Osteocyte (in vitro differentiated cells): ENCODE results near the gene NEK4. TPM values are rescaled to one million over a fixed set of nuclear protein-coding genes. Genes with fewer than 3 reads are reported as not detected.
A peak's percentile ranks its signal among the peaks of the same experiment; 100 is the strongest.

Source experiments
- DNase-seq: peaks from one replicate; pipeline ENCODE4 v3.0.0; 2021; ENCODE audit warnings: mixed read lengths; ENCODE audit not compliant: unreplicated experiment; ENCODE audit errors: extremely low spot score
- H3K27ac Mint-ChIP-seq: one replicate; pipeline ENCODE4 v1.8.0; 2021; ENCODE audit warnings: mild to moderate bottlenecking, mixed read lengths; ENCODE audit not compliant: unreplicated experiment
- H3K27me3 Mint-ChIP-seq: one replicate; pipeline ENCODE4 v1.8.0; 2021; ENCODE audit warnings: mixed read lengths; ENCODE audit not compliant: unreplicated experiment
- H3K36me3 Mint-ChIP-seq: one replicate; pipeline ENCODE4 v1.8.0; 2021; ENCODE audit warnings: mixed read lengths; ENCODE audit not compliant: unreplicated experiment
- H3K4me1 Mint-ChIP-seq: one replicate; pipeline ENCODE4 v1.8.0; 2021; ENCODE audit warnings: mixed read lengths; ENCODE audit not compliant: unreplicated experiment
- H3K4me3 Mint-ChIP-seq: one replicate; pipeline ENCODE4 v1.8.0; 2021; ENCODE audit warnings: mild to moderate bottlenecking, moderate library complexity, mixed read lengths; ENCODE audit not compliant: unreplicated experiment
- H3K9me3 Mint-ChIP-seq: one replicate; pipeline ENCODE4 v1.8.0; 2021; ENCODE audit warnings: mixed read lengths; ENCODE audit not compliant: unreplicated experiment
- total RNA-seq: library from RNA; stranded (reverse); gene quantifications from 2 replicates; pipeline ENCODE4 v1.2.1, GENCODE V29; 2021
- TF ChIP-seq, protein P1 (sequence below): fragments of 200-600 bp; sonication (generic); IDR thresholded peaks from 2 replicates; pipeline ENCODE4 v1.5.0; 2021; ENCODE audit warnings: antibody characterized with exemption, mild to moderate bottlenecking, moderate library complexity

Gene NEK4
- total RNA-seq, 1 donor from 2014 or later: 23.1 TPM

DNA sequence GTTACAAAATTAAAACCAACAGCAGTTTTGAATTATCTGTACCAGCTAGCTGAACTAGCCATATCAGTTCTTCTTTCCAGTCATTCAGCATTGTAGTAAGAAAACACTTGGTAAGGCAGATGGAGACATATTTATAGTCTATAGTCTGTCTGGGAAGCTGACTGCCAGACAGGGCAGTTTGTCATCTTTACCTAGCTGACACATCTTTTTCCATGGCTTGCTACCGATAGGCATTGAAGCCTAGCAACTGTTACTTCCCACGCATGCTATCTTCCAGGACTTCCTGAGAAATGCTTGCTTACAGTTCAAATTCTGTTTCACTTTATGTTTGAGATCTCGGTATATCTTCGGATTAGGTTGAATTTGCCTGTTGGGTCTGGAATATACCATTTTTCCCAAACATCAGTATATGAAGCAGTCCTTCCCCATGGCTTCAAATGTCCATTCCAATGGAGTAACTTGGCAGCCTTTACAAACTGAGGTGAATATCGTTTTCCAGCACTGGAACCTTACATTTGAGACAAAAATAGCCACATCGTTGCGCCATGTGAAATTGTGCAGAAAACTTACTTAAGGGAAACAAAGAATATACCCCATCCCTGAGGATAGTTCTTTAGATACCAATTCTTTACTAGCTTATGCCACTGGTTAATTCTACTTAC is 76.1 kb downstream of the NEK4 start:
- no peaks in the 10 kb centered on the region for H3K4me1 Mint-ChIP-seq
- no peaks in the 10 kb centered on the region for H3K27me3 Mint-ChIP-seq
- DNase-seq: peak; percentile 10
- H3K9me3 Mint-ChIP-seq: no peaks in the 10 kb centered on the region
- H3K36me3 Mint-ChIP-seq: peaks cover 49% of the 10 kb centered on the region
- TF ChIP-seq, protein P1, sequence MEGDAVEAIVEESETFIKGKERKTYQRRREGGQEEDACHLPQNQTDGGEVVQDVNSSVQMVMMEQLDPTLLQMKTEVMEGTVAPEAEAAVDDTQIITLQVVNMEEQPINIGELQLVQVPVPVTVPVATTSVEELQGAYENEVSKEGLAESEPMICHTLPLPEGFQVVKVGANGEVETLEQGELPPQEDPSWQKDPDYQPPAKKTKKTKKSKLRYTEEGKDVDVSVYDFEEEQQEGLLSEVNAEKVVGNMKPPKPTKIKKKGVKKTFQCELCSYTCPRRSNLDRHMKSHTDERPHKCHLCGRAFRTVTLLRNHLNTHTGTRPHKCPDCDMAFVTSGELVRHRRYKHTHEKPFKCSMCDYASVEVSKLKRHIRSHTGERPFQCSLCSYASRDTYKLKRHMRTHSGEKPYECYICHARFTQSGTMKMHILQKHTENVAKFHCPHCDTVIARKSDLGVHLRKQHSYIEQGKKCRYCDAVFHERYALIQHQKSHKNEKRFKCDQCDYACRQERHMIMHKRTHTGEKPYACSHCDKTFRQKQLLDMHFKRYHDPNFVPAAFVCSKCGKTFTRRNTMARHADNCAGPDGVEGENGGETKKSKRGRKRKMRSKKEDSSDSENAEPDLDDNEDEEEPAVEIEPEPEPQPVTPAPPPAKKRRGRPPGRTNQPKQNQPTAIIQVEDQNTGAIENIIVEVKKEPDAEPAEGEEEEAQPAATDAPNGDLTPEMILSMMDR: no peak
- H3K27ac Mint-ChIP-seq: no peak overlapping the region
- H3K4me3 Mint-ChIP-seq: no peak overlapping the region

DNA sequence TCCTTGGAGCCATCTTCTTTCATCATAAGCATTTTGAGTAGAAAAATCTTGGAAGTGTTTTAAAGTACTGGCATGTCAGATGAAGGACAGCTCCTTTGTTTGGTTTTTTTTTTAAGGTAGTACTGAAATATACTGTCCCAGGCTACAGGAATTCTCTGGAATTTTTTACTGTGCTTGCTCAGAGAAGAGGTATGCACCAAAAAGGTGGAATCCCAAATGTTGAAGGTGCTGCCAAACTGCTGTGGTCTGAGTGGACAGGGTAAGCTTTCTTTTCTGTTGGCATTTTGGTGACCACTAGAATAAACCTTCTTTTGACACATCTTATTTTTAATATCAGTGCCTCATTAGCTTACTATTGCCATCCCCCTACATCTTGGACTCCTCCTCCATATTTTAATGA is 77.7 kb downstream of the NEK4 start:
- no peak for DNase-seq
- Mint-ChIP-seq H3K27ac (no peak overlapping the region), H3K4me3 (no peak overlapping the region), H3K27me3 (no peaks in the 10 kb centered on the region), H3K4me1 (no peaks in the 10 kb centered on the region), H3K9me3 (no peaks in the 10 kb centered on the region), H3K36me3 (peaks cover 60% of the 10 kb centered on the region)
- TF ChIP-seq, protein P1: no peak

DNA sequence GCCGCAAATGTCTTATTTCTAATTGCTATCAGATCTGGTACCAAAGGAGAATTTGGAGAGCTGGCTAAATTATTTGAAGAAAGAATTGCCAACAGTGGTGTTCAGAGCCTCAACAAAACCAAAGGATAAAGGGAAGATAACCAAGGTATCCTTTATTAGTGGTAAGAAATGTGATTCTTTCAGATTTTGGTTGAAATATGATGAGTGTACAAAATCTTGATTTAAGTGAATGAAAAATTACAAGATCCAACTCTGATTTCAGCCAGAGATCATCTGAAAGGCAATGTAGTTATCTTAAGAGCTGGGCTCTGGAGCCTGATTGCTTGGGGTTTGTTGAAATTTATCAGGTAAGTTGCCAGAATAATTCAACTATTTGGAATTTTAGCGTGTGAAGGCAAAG is 80.2 kb downstream of the NEK4 start:
- peaks cover 55% of the 10 kb centered on the region for H3K36me3 Mint-ChIP-seq
- no peak for DNase-seq
- peaks cover 11% of the 10 kb centered on the region for H3K4me1 Mint-ChIP-seq
- no peaks in the 10 kb centered on the region for H3K27me3 Mint-ChIP-seq
- H3K27ac Mint-ChIP-seq: no peak overlapping the region
- H3K9me3 Mint-ChIP-seq: no peaks in the 10 kb centered on the region
- TF ChIP-seq, protein P1: no peak
- H3K4me3 Mint-ChIP-seq: no peak overlapping the region

DNA sequence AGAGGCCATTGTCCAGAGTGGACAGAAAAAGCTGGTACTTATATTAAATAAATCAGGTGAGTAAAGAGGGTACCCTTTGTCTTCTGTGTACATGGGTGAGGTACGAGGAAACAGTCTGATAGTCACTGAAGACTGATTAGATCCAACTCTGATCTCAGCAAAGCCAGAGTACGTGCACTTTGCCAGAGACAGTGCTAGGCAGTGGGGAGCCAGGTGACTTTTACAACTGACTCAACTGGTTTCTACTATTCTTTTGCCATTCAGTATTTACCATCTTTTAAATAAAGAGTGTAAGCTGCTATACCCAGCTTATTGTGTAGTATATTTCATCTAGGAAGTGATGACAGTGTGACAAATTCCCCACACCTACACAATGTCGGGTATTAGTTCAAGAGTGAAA is 81.6 kb downstream of the NEK4 start:
- no peaks in the 10 kb centered on the region for H3K9me3 Mint-ChIP-seq
- no peak overlapping the region for H3K4me3 Mint-ChIP-seq
- H3K27ac Mint-ChIP-seq: no peak overlapping the region
- no peak for DNase-seq
- peaks cover 21% of the 10 kb centered on the region for H3K4me1 Mint-ChIP-seq
- H3K36me3 Mint-ChIP-seq: peaks cover 44% of the 10 kb centered on the region
- H3K27me3 Mint-ChIP-seq: no peaks in the 10 kb centered on the region
- TF ChIP-seq, protein P1: no peak

DNA sequence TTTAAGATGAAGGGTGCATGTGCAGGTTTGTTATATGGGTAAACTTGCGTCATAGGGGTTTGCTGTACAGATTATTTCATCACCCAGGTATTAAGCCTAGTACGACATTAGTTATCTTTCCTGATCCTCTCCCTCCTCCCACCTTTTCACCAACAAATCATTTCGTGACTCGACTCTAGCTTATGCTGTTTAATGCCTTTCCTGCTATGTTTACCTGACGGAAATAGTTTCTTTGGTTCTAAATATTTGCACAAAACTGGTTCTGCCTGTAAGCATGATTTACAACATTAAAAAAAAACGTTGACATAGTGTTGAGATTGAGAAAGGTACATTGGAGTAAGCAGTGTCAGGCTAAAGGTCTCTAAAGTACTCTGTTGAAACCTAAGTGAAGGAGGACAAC is 82.5 kb downstream of the NEK4 start:
- DNase-seq: no peak
- no peak overlapping the region for H3K4me3 Mint-ChIP-seq
- peak overlapping the region; percentile 18 for H3K27ac Mint-ChIP-seq

More for the DNA sequence above, 82.5 kb downstream of the NEK4 start:
- no peaks in the 10 kb centered on the region for H3K27me3 Mint-ChIP-seq
- TF ChIP-seq, protein P1: no peak
- peaks cover 36% of the 10 kb centered on the region for H3K36me3 Mint-ChIP-seq
- no peaks in the 10 kb centered on the region for H3K9me3 Mint-ChIP-seq
- peaks cover 28% of the 10 kb centered on the region for H3K4me1 Mint-ChIP-seq
